GM23248 (cell line): ENCODE measurements around the gene MTCL1.

Source experiments
- EZH2 ChIP-seq: fragments of 200-600 bp; sonication (generic); IDR thresholded peaks from 2 replicates; pipeline ENCODE4 v1.6.1; 2018; ENCODE audit warnings: antibody characterized with exemption, mild to moderate bottlenecking; ENCODE audit not compliant: insufficient read depth, poor library complexity, severe bottlenecking
- EZH2phosphoT487 ChIP-seq: fragments of 200-600 bp; sonication (generic); IDR thresholded peaks from 2 replicates; pipeline ENCODE4 v1.6.1; 2018; ENCODE audit warnings: antibody characterized with exemption, moderate library complexity, mild to moderate bottlenecking, low read depth; ENCODE audit not compliant: insufficient read depth

GRCh38 chr18:8783994-8784530 is 78.7 kb downstream of the MTCL1 start:
- TF ChIP-seq EZH2 = no peak
- no peak for TF ChIP-seq EZH2phosphoT487
